ENCODE results near the gene IMPA2. TPM values are rescaled to one million over a fixed set of nuclear protein-coding genes. Genes with fewer than 3 reads are reported as not detected.

The IMPA2 gene
- total and polyA plus RNA-seq, 2 of the 13 experiments (the other 11 are each of a cell fraction or from before 2014, with no cell fraction given): 37.8 to 71.8 TPM

- TF ChIP-seq NCOR1 (IDR thresholded peaks at IDR 0.05; ENCODE audit: borderline replicate concordance, low read length) (no peak), TFE3 (CRISPR knock-in tag; IDR thresholded peaks at IDR 0.05) (0 out of 2 replicates have a peak, but pooled peaks have one; percentile 17), ZNF180 (CRISPR knock-in tag; IDR thresholded peaks at IDR 0.05; ENCODE audit: borderline replicate concordance, low read depth) (no peak), ZFP37 (CRISPR knock-in tag; IDR thresholded peaks at IDR 0.05; ENCODE audit: borderline replicate concordance) (0 out of 2 replicates have a peak, but pooled peaks have one; percentile 35), TSC22D2 (CRISPR knock-in tag; IDR thresholded peaks at IDR 0.05; ENCODE audit: borderline replicate concordance) (no peak), HOXA9 (CRISPR knock-in tag; IDR thresholded peaks at IDR 0.05; ENCODE audit: borderline replicate concordance) (no peak), ZUFSP (CRISPR knock-in tag; IDR thresholded peaks at IDR 0.05; ENCODE audit: borderline replicate concordance) (no peak)
These were observed 57.6 kb downstream of the IMPA2 start (continued) for GRCh38 chr18:12038639-12039539.

Data from HepG2 (cell line).